B cell (primary cell): ENCODE data around the gene ABHD12B. TPM values are rescaled to one million over a fixed set of nuclear protein-coding genes. Genes with fewer than 3 reads are reported as not detected.

ENCODE experiments used
- ATAC-seq: fragments of 200-7000 bp; cut with Tn5 transposase; one replicate; pipeline ENCODE4 v1.10.0; 2021; ENCODE audit warnings: low read depth, mild to moderate bottlenecking, moderate number of reproducible peaks, moderate library complexity
- CTCF ChIA-PET: fragments of 350-600 bp; sonication (Branson Sonifier 250); formaldehyde crosslinking; loops from one replicate; lab custom pipeline; 2021; ENCODE audit warnings: antibody characterized with exemption, inconsistent platforms; lab: Charles Lee
- POLR2A ChIA-PET: fragments of 350-600 bp; sonication (Branson Sonifier 250); formaldehyde crosslinking; loops from one replicate; lab custom pipeline; 2021; ENCODE audit warnings: antibody characterized with exemption; lab: Charles Lee
- DNase-seq: peaks from one replicate; pipeline ENCODE4 v3.0.0; 2013
- H2AFZ ChIP-seq: 2 replicates; pipeline ENCODE4 v1.6.1; 2012; ENCODE audit warnings: mild to moderate bottlenecking, low read depth, low read length; ENCODE audit not compliant: insufficient read depth, poor library complexity, severe bottlenecking
- H3K27ac ChIP-seq, 2 donors: 1 replicate in 1 of 2; 2 replicates in 1 of 2; pipeline ENCODE4 v1.5.1; 2012 to 2013; ENCODE audit warnings: low read length in 2 of 2, mild to moderate bottlenecking in 2 of 2, moderate library complexity in 1 of 2
- H3K27me3 ChIP-seq, 4 experiments: fragments of 200-600 bp in 1 of 4; sonication (generic) in 1 of 4; replicated peaks in 1 of 4; 1 replicate in 2 of 4; 2 replicates in 2 of 4; pipeline versions ENCODE4 v1.6.1 to v1.7.0; 2013 to 2016; ENCODE audit warnings: low read length in 3 of 4, mild to moderate bottlenecking in 2 of 4, mixed read lengths in 1 of 4, moderate library complexity in 1 of 4; ENCODE audit not compliant: insufficient read depth in 4 of 4, control insufficient read depth in 3 of 4; ENCODE audit errors: control extremely low read depth in 1 of 4
- H3K36me3 ChIP-seq, 2 experiments: replicated peaks in 1 of 2; 1 replicate in 1 of 2; 2 replicates in 1 of 2; pipeline versions ENCODE4 v1.6.1 to v1.7.1; 2013; ENCODE audit warnings: low read length in 1 of 2; ENCODE audit not compliant: insufficient read depth in 2 of 2, control insufficient read depth in 1 of 2; ENCODE audit errors: control extremely low read depth in 1 of 2, extremely low read depth in 1 of 2
- H3K4me1 ChIP-seq, 2 donors: fragments of 200-600 bp in 1 of 2; sonication (generic) in 1 of 2; 1 replicate in 1 of 2; 2 replicates in 1 of 2; pipeline versions ENCODE4 v1.5.1 to v1.6.1; 2013 to 2017; ENCODE audit warnings: low read length in 2 of 2; ENCODE audit not compliant: control insufficient read depth in 2 of 2, insufficient read depth in 2 of 2
- H3K4me2 ChIP-seq: replicated peaks from 2 replicates; pipeline ENCODE3; 2012; ENCODE audit warnings: mild to moderate bottlenecking, low read depth, low read length; ENCODE audit not compliant: poor library complexity, severe bottlenecking
- H3K4me3 ChIP-seq, 5 experiments: fragments of 200-600 bp in 1 of 5; sonication (generic) in 1 of 5; 1 replicate in 3 of 5; 2 replicates in 2 of 5; pipeline versions ENCODE4 v1.5.1 to v1.7.0; 2011 to 2016; ENCODE audit warnings: low read length in 4 of 5, mild to moderate bottlenecking in 4 of 5, low read depth in 2 of 5, control low read depth in 1 of 5, moderate library complexity in 1 of 5; ENCODE audit not compliant: insufficient read depth in 1 of 5; ENCODE audit errors: control extremely low read depth in 1 of 5, extremely low read depth in 1 of 5
- H3K79me2 ChIP-seq: fragments of 200-600 bp; sonication (generic); one replicate; pipeline ENCODE4 v1.6.0; 2016; ENCODE audit warnings: low read length; ENCODE audit not compliant: control insufficient read depth, insufficient read depth
- H3K9ac ChIP-seq: fragments of 200-600 bp; sonication (generic); 2 replicates; pipeline ENCODE4 v1.6.1; 2017; ENCODE audit warnings: mild to moderate bottlenecking, low read length, moderate library complexity
- H3K9me3 ChIP-seq, 3 donors: one replicate each; pipeline versions ENCODE4 v1.6.1 to v1.7.1; 2013; ENCODE audit warnings: low read length in 2 of 3; ENCODE audit not compliant: control insufficient read depth in 2 of 3, insufficient read depth in 1 of 3; ENCODE audit errors: control extremely low read depth in 1 of 3
- H4K20me1 ChIP-seq: 2 replicates; pipeline ENCODE4 v1.6.0; 2012; ENCODE audit warnings: mild to moderate bottlenecking, low read length; ENCODE audit not compliant: insufficient read depth, control insufficient read depth, poor library complexity, severe bottlenecking
- H3K27ac Mint-ChIP-seq: one replicate; pipeline ENCODE4 v1.8.0; 2021; ENCODE audit warnings: mixed read lengths
- H3K27me3 Mint-ChIP-seq: one replicate; pipeline ENCODE4 v1.8.0; 2021; ENCODE audit warnings: mixed read lengths
- H3K4me1 Mint-ChIP-seq: one replicate; pipeline ENCODE4 v1.8.0; 2021; ENCODE audit warnings: mixed read lengths
- H3K4me3 Mint-ChIP-seq: one replicate; pipeline ENCODE4 v1.8.0; 2021; ENCODE audit warnings: mixed read lengths
- H3K9me3 Mint-ChIP-seq: one replicate; pipeline ENCODE4 v1.8.0; 2022; ENCODE audit warnings: mixed read lengths; ENCODE audit not compliant: insufficient read depth
- CTCF ChIP-seq: fragments of 200-600 bp; IDR thresholded peaks from one replicate; pipeline ENCODE4 v1.8.0; 2022; ENCODE audit warnings: antibody characterized with exemption, mild to moderate bottlenecking
- EZH2 ChIP-seq: IDR thresholded peaks from 2 replicates; pipeline ENCODE4 v1.6.1; 2012; ENCODE audit warnings: borderline replicate concordance, low read depth, mild to moderate bottlenecking, moderate library complexity, low read length; ENCODE audit not compliant: insufficient read depth, poor library complexity, severe bottlenecking
- WGBS: methylation state at CpG from one replicate; pipeline ENCODE4 v1.1.5; 2013; ENCODE audit warnings: missing lambda C conversion rate; ENCODE audit not compliant: insufficient coverage; 5-methylcytosine and 5-hydroxymethylcytosine counted together
- intact Hi-C: fragments of 100-400 bp; cut with micrococcal nuclease; formaldehyde crosslinking; loops from one replicate; pipeline ENCODE4 v1.10.0; 2022
- polyA plus RNA-seq: library from polyadenylated mRNA; depleted of rRNA; stranded (reverse); fragments of >200 nt; gene quantifications from 2 replicates; pipeline ENCODE4 v1.2.3, GENCODE V29; 2012
- total RNA-seq, 2 donors: library from RNA; stranded (reverse); fragments of 120-200 nt in 1 of 2; gene quantifications; 1 replicate in 1 of 2; 2 replicates in 1 of 2; pipeline versions ENCODE4 v1.2.3 to v1.2.4, GENCODE V29; 2013 to 2022

Gene ABHD12B
- total and polyA plus RNA-seq, 2 donors (not counting 1 experiment from before 2014, with no cell fraction given), result not detected

GRCh38 chr14:50935126-50936015 lies 63.5 kb downstream of the ABHD12B start:
- Histone ChIP-seq H3K79me2 (no peaks in the 10 kb centered on the region), H3K27me3 (no peaks in the 10 kb centered on the region), H2AFZ (no peak overlapping the region), H3K9ac (no peak overlapping the region), H3K9me3 (no peaks in the 10 kb centered on the region), H3K4me2 (no peak overlapping the region), H3K4me1 (no peaks in the 10 kb centered on the region), H3K36me3 (no peaks in the 10 kb centered on the region), H4K20me1 (no peaks in the 10 kb centered on the region), H3K4me3 (no peak overlapping the region), H3K27ac (no peak overlapping the region)
- no peaks in the 10 kb centered on the region for H3K9me3 Mint-ChIP-seq
- no peak for DNase-seq
- intact Hi-C loops, result no loop called here
- H3K27me3 Mint-ChIP-seq, result peaks cover 40% of the 10 kb centered on the region
- TF ChIP-seq EZH2 (no peak), CTCF (no peak)
- ATAC-seq, result no peak
- H3K4me1 Mint-ChIP-seq, result no peaks in the 10 kb centered on the region
- ChIA-PET POLR2A (no interaction called here), CTCF (no interaction called here)
- no peak overlapping the region for H3K4me3 Mint-ChIP-seq
- no peak overlapping the region for H3K27ac Mint-ChIP-seq
- 77% methylated on average over 3 of the region's 5 CpGs for WGBS

- Histone ChIP-seq H3K4me2 (no peak overlapping the region), H2AFZ (no peak overlapping the region), H3K36me3 (no peaks in the 10 kb centered on the region), H3K9me3 (no peaks in the 10 kb centered on the region), H3K79me2 (no peaks in the 10 kb centered on the region), H3K27ac (no peak overlapping the region), H4K20me1 (no peaks in the 10 kb centered on the region), H3K9ac (no peak overlapping the region), H3K27me3 (peaks cover 0 to 4% (median 2%) of the 10 kb centered on the region in 4 experiments), H3K4me1 (no peaks in the 10 kb centered on the region), H3K4me3 (no peak overlapping the region)
- Mint-ChIP-seq H3K27ac (no peak overlapping the region), H3K27me3 (peaks cover 45% of the 10 kb centered on the region), H3K9me3 (no peaks in the 10 kb centered on the region), H3K4me3 (no peak overlapping the region), H3K4me1 (no peaks in the 10 kb centered on the region)
- ATAC-seq (no peak), DNase-seq (no peak)
- TF ChIP-seq EZH2, result no peak
- TF ChIP-seq CTCF, result no peak
- POLR2A ChIA-PET, result interaction anchor here (0.7 kb wide), 1 partner anchor 25 kb away, joined by 6 read pairs; no protein-coding TSS in a partner anchor
- intact Hi-C loops, result no loop called here
- WGBS, result 88% methylated on average over 1 of the region's 2 CpGs
- CTCF ChIA-PET, result no interaction called here
Observed at GRCh38 chr14:50936016-50936340, 64.1 kb downstream of the ABHD12B start.
